Spinal cord (tissue), 10 donors: ENCODE results near the gene GAL3ST1. TPM values are rescaled to one million over a fixed set of nuclear protein-coding genes. Genes with fewer than 3 reads are reported as not detected.

ENCODE experiments used
- DNase-seq, 6 donors: peaks; one replicate each; pipeline versions ENCODE4 v3.0.0 to v3.0.0-alpha.2; 2013 to 2015; ENCODE audit warnings: low spot score in 6 of 6, low read depth in 4 of 6
- H3K27ac ChIP-seq: one replicate; pipeline ENCODE4 v1.5.1; 2013; ENCODE audit warnings: low read depth, low read length, control low read depth
- H3K27me3 ChIP-seq: one replicate; pipeline ENCODE4 v1.6.1; 2013; ENCODE audit warnings: low read length; ENCODE audit not compliant: control insufficient read depth, insufficient read depth
- H3K36me3 ChIP-seq: one replicate; pipeline ENCODE4 v1.6.1; 2013; ENCODE audit warnings: low read length; ENCODE audit not compliant: control insufficient read depth, insufficient read depth
- H3K4me1 ChIP-seq: one replicate; pipeline ENCODE4 v1.6.1; 2013; ENCODE audit warnings: low read length; ENCODE audit not compliant: control insufficient read depth, insufficient read depth
- H3K4me3 ChIP-seq: one replicate; pipeline ENCODE4 v1.5.1; 2013; ENCODE audit warnings: low read depth, low read length, control low read depth
- H3K9me3 ChIP-seq: one replicate; pipeline ENCODE4 v1.6.1; 2013; ENCODE audit warnings: low read length; ENCODE audit not compliant: control insufficient read depth, insufficient read depth
- WGBS: methylation state at CpG from one replicate; pipeline ENCODE4 v1.1.5; 2013; ENCODE audit warnings: missing lambda C conversion rate; ENCODE audit not compliant: insufficient coverage; 5-methylcytosine and 5-hydroxymethylcytosine counted together
- polyA plus RNA-seq, 2 donors: library from polyadenylated mRNA; unstranded; fragments of 120-200 nt; gene quantifications; one replicate each; pipeline ENCODE4 v1.2.1, GENCODE V29; 2013; ENCODE audit not compliant: insufficient read length in 2 of 2
- total RNA-seq, 2 donors: library from RNA; depleted of rRNA in 1 of 2; stranded (reverse); fragments of 120-200 nt in 1 of 2; fragments of >200 nt in 1 of 2; gene quantifications; one replicate each; pipeline versions ENCODE4 v1.2.3 to v1.2.4, GENCODE V29; 2013 to 2014
- donor health status: healthy.

Gene GAL3ST1
- total and polyA plus RNA-seq, 4 donors: 10.3 to 52.7 (median 29.4) TPM

- Histone ChIP-seq H3K4me1 (peaks cover 40% of the 10 kb centered on the region), H3K36me3 (peaks cover 36% of the 10 kb centered on the region), H3K4me3 (no peak overlapping the region), H3K27me3 (no peaks in the 10 kb centered on the region), H3K9me3 (no peaks in the 10 kb centered on the region), H3K27ac (peak overlapping the region; percentile 36)
- peak in 1 of 6 donors; percentile 45 for DNase-seq
- WGBS: 57% methylated on average over 14 of the region's 17 CpGs
Measured at GRCh38 chr22:30609260-30610185, 35.1 kb upstream of the GAL3ST1 start.

DNA sequence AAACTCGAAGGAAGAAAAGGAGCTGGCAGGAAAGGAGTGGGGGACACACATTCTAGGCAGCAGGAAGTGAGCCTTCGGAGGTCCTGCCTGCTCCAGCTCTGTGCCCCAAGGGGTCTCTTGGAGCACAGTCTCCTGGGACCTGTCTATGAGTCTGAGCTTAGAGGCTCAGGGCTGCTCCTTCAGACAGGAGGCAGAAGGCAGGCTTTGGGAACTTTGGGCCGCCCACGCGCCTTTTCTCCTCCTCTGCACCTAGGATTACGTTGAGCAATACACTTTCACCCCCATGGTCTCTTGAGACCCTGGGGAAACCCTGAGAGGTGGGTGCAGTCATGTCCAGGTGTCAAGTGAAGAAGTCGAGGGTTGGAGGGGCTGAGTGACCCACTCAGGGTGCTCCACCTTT is 33.5 kb upstream of the GAL3ST1 start:
- Histone ChIP-seq H3K9me3 (no peaks in the 10 kb centered on the region), H3K27ac (no peak overlapping the region), H3K4me1 (peaks cover 40% of the 10 kb centered on the region), H3K36me3 (peaks cover 20% of the 10 kb centered on the region), H3K4me3 (peak overlapping the region; percentile 78), H3K27me3 (no peaks in the 10 kb centered on the region)
- DNase-seq: peak in 1 of 6 donors; percentile 3
- 71% methylated on average over 6 of the region's 7 CpGs for WGBS

- Histone ChIP-seq H3K36me3 (peaks cover 16% of the 10 kb centered on the region), H3K9me3 (no peaks in the 10 kb centered on the region), H3K4me3 (peak overlapping the region; percentile 78), H3K27me3 (no peaks in the 10 kb centered on the region), H3K27ac (peak overlapping the region; percentile 83), H3K4me1 (peaks cover 40% of the 10 kb centered on the region)
- 22% methylated on average over 1 of the region's 7 CpGs for WGBS
- no peak for DNase-seq
Measured at GRCh38 chr22:30607300-30607930, 33.0 kb upstream of the GAL3ST1 start.

DNA sequence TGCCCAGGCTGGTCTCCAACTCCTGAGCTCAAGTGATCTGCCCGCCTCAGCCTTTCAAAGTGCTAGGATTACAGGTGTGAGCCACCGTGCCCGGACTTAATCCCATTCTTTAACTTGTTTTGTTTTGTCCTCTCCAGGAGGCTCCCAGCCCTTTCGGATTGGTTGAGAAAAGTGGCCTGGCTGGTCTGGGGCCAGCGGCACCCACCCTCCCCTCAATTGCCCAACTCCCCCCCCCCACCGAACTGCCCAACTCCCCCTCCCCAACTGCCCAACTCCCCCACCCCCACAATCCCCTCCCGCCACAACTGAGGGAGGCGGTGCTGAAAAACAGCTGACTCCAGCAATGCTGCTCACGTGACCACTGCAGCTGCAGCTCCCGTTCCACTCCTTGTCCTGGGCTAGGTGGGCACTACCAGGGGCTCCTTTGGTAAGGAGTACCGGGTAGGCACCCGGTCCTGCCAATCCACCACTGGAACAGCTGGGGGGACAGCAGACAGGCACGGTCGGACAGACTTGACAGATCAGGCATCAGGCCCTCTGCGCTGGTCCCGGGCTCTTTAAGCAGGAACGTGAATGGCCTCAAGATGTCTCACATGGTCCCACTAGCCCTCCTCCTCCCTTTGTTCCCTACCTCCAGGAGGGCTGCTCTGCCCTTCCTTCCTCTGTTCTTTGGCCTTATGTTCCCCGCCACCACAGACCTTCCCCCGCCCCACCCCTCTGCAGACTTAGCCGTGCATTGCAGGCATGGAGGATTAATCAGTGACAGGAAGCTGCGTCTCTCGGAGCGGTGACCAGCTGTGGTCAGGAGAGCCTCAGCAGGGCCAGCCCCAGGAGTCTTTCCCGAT is 32.2 kb upstream of the GAL3ST1 start, which contains the start of gene TCN2:
Gene TCN2, plus strand, starts transcription at position 720 of the 845 bp plus-strand sequence. CDS start 158 bp downstream, outside the sequence.
- DNase-seq: peak in 5 of 6 donors; percentile 48 to 94 (median 68)
- 0% methylated on average over 18 of the region's 24 CpGs for WGBS

DNA sequence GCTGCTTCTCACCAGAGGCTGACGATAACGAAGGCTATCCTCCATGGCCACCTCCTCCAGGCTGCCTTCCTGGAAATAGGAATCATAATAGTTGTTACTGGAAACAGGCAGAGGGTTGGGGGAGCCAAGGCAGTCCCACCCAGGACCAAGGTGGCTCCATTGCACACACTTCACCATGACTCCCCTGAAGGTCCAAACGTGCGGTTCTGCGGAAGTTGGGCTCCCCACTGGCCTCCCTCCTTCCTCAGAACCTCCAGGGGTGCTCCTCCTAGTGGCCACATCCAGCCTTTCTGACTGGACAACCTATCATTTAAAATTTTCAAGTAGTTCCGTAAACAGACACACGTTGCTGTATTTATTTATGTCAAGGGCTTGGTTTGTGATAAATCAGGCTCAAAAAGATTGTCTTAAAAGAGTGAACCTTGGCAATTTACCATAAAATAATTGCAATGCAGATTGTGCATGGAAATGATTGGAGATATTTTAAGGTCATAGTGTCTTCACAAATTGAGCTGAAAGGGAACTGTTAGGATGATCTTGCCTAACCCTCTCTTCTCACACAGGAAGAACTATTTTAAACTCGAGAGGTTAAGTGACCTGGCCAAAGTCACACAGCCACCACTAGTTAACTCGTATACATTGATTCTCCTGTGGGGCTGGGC is 31.1 kb upstream of the GAL3ST1 start:
- 19% methylated on average over 3 of the region's 9 CpGs for WGBS
- no peak overlapping the region for H3K4me3 ChIP-seq

More for the DNA sequence above, 32.2 kb upstream of the GAL3ST1 start, which contains the start of gene TCN2:
- Histone ChIP-seq H3K36me3 (peaks cover 8% of the 10 kb centered on the region), H3K27ac (peak within 1 kb of the TSS; percentile 83), H3K27me3 (no peaks in the 10 kb centered on the region), H3K4me3 (peak within 1 kb of the TSS; percentile 78), H3K9me3 (no peaks in the 10 kb centered on the region), H3K4me1 (peaks cover 40% of the 10 kb centered on the region)

GRCh38 chr22:30604723-30605122 is 30.3 kb upstream of the GAL3ST1 start:
- H3K36me3 ChIP-seq: no peaks in the 10 kb centered on the region
- H3K27ac ChIP-seq: no peak overlapping the region
- no peaks in the 10 kb centered on the region for H3K9me3 ChIP-seq
- no peak overlapping the region for H3K4me3 ChIP-seq
- WGBS: 100% methylated on average over 1 of the region's 2 CpGs
- no peak for DNase-seq
- H3K27me3 ChIP-seq: no peaks in the 10 kb centered on the region
- peaks cover 38% of the 10 kb centered on the region for H3K4me1 ChIP-seq

More for the DNA sequence above, 31.1 kb upstream of the GAL3ST1 start:
- H3K27me3 ChIP-seq: no peaks in the 10 kb centered on the region
- no peaks in the 10 kb centered on the region for H3K9me3 ChIP-seq
- H3K4me1 ChIP-seq: peaks cover 40% of the 10 kb centered on the region
- no peak overlapping the region for H3K27ac ChIP-seq
- peak in 2 of 6 donors; percentile 44 for DNase-seq
- H3K36me3 ChIP-seq: peaks cover 3% of the 10 kb centered on the region

DNA sequence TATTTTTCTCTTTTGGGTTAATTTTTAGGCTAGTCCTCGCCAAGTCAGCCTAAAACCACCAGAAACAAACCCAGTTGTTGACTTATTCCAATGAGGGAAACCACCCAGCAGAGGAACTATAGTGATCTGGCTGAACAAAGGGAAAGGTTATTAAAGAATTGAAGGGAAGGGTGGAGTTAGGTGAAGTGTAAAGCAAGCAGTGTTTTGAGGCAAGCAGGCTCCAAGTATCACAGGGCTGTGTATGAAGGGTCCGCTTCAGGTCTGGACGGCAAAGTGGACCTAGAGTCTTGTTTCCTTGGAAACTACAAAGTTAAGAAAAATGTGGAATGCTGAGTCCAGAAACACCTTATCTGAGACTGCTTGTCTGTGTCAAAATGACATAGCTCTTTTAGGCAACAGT is 29.3 kb upstream of the GAL3ST1 start:
- Histone ChIP-seq H3K27ac (no peak overlapping the region), H3K9me3 (no peaks in the 10 kb centered on the region), H3K4me3 (no peak overlapping the region), H3K27me3 (no peaks in the 10 kb centered on the region), H3K36me3 (no peaks in the 10 kb centered on the region), H3K4me1 (peaks cover 31% of the 10 kb centered on the region)
- no peak for DNase-seq
- 25% methylated on average over 2 of the region's 3 CpGs for WGBS

- peak in 2 of 6 donors; percentile 21 to 40 for DNase-seq
- Histone ChIP-seq H3K4me3 (no peak overlapping the region), H3K27me3 (no peaks in the 10 kb centered on the region), H3K27ac (no peak overlapping the region), H3K4me1 (peaks cover 14% of the 10 kb centered on the region), H3K36me3 (no peaks in the 10 kb centered on the region), H3K9me3 (no peaks in the 10 kb centered on the region)
- no CpG with 5 or more reads among the region's 3 CpGs for WGBS
Measured at GRCh38 chr22:30602049-30602448, 27.6 kb upstream of the GAL3ST1 start.

DNA sequence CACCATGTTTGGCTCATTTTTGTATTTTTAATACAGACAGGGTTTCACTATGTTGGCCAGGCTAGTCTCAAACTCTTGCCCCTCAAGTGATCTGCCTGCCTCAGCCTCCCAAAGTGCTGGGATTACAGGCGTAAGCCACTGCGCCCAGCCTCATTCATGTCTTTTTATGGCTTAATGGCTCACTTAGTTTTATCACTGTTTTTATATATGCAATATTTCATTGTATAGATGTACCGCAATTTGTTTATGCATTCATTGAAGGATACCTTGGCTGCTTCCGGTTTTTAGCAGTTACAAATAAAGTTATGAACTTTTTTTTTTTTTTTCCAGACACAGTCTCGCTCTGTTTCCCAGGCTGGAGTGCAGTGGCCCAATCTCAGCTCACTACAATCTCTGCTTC is 27.0 kb upstream of the GAL3ST1 start:
- no peaks in the 10 kb centered on the region for H3K36me3 ChIP-seq
- no peaks in the 10 kb centered on the region for H3K27me3 ChIP-seq
- no peak for DNase-seq
- no peaks in the 10 kb centered on the region for H3K9me3 ChIP-seq
- WGBS: no CpG with 5 or more reads among the region's 5 CpGs
- no peak overlapping the region for H3K4me3 ChIP-seq
- no peak overlapping the region for H3K27ac ChIP-seq
- H3K4me1 ChIP-seq: peaks cover 9% of the 10 kb centered on the region
